HG03175 (cell line): ENCODE data around the gene PRKG1.

Source experiments
- ATAC-seq: cut with Tn5 transposase; IDR thresholded peaks from one replicate; pipeline ENCODE4 v1.9.1; 2021; ENCODE audit warnings: mild to moderate bottlenecking, moderate library complexity; ENCODE audit not compliant: unreplicated experiment

The PRKG1 gene

DNA sequence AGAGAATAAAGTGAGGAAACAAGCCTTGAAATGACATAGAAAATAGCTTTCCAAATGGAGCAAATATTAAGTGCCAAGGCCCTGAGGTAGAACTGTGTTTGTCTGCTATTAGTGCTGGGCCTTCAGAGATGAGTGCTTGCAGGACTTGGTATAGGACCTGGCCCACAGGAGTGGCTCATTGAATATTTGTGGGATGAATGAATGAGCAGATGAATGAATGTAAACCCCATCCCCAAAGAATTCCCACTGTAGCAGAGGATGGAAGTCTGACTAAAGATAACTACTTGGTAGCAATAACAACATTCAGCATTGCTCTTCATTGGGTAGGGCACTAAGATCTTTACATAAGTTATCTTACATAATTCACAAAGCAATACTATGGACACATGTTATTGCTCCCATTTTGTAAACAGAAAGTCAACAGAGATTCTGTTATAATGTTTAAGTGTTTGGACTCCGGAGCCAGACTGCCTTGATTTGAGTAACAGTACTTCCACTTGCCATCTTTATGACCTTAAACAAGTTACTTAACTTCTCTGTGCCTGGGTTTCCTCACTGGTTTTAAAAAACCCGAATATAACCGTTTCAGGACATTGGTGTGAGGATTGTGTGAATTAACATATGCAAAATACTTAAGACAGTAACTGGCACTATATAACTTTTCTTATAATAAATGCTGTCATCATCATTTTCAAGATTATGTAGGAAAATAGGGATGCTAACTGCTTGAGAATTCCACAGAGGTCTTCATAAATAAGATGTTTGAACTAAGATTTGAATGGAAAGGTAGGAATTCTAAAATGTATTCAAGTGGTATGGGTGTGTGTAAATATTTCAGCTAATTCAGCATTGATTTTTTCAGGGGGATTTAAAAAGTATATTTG is 141.9 kb downstream of the PRKG1 start:
- ATAC-seq = no peak

DNA sequence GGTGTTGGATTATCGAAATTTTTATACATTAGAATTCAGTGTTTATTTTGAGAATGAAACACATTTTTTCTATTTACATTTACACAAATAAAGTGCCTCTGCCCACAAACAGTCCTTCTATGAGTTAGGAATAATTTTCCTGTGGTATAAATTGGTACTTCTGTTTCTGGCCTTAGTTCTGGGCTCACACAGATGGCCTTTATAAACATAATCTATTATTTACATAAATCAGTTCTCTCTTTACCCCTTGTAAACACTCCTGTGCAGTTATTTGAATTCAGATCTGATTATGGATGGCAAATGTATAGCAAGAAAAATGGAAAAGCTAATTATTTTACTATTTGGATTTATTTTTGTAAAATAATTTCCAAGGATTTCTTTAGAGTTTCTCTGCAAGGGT is 143.2 kb downstream of the PRKG1 start:
- no peak for ATAC-seq

DNA sequence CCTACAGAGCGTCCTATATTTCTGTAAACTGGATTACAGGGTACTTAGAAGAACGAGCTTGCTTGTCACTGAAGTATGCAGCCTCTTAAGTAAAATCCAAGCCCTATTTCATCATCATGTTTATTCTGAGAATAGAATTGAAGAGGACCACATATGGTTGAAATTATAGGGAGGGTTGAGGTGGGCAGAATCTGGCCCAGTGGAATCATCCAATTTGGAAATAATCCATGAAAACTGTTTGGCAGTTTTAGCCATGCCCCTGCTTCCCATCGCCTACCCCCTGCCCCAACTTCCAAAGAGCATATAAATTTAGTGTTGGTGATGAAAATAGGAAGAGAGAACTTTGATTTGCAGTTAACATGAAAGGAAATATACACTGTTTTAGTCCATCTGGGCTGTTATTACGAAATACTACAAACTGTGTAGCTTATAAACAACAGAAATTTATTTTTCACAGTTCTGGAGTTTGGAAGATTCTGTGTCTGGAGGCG is 150.4 kb downstream of the PRKG1 start:
- ATAC-seq = no peak

DNA sequence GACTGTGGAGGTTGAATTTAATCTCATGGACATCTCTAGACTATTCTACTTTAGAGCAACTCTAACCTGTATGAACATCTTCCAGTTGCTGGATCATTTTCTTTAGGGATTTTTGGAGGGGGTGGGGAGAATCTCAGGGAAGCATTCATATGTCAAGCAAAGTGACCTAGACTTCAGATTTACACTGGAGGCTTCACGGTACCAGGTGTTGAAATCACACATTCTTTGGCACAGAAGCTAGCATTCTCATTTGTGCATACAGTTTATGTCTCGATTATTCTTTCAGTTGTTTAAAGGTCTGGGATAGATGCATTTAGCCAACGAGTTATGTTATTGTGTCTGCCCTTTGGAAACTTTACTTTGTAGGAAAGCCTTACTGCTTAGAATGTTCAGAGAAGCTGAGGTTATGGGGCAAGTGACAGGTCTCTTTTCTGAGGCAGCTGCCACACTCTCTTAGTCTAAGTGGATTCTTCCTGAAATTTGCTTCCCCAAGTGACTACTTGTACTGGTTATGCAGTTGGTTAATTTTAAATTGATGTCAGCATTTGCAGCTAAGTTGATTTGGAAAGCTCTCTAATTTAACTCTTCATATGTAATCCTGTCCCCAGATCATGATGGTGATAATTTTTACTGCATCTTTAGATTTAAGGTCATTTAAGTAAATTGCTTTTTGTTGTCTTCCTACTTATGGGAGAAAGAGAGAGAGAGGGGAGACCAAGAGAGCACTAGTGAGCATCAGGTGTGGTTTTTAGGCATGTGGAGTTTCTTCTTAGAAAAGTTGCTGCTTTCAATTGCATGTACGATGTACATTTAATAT is 153.8 kb downstream of the PRKG1 start:
- no peak for ATAC-seq

DNA sequence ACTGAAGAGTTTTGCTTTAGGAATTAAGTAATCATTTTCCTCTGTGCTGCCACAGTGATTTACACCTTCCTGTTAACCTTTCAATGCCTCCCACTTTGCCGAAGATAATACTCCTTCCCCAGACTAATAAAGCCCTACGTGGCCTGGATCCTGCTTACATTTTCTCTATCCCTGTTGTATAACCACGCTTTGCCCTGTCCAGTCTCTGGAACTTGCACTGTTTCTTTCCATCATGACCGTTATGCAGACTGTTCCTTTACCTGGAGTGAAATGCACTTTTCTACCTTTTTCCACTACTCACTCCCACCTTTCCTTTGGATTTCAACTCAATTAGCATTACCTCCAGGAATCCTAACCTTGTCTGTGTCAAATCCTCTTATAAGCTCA is 154.4 kb downstream of the PRKG1 start:
- ATAC-seq = no peak

DNA sequence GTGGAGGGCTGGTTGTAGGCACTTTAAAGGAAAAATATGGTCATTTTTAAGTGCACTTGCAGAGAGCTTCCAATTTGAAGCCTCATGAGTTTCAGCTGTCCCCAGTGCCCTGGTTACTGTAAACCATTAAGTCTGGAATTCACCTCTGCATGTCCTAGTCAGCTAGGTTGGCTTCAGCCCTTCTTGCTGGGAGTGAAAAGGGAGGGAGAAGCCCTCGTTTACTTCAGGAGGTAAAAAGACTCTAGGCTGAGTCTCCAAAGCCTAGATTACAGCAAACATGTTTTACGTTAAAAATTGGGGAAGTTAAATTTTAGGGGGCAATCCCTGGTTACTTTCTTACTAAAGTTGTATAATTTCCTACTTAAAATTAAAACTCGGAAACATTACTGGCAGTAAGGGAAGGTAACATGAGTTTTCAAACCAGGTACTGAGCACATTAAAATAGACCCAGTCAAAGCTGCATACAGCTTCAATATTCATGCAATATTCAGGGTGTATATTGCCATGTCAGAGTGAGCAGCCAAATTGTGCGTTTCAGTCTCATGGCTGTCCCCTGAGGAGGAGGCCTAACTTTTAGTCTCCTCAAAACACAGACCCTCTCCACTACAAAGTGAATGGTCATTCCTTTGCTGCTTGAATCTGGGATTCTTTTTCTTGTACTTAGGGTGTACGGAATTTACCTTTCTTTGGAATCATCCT is 156.7 kb downstream of the PRKG1 start:
- ATAC-seq = no peak

DNA sequence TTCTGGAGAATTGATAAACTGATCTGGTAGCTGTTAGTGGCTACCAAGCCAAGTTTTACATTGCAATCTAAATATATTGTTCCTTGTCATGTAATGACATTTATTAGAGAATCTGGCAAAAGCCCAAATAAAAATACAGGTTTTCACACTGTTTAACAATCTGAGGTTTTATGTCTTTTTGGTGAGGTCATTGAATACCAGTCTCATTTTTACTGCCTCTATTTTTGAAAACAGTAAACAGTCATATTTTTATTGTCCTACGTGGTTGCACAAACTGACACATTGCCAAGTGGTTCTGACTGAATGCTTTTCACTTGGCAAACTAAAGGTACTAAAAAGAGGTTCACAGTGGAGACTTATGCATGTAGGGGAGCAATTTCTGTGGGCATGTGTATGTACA is 157.5 kb downstream of the PRKG1 start:
- no peak for ATAC-seq

DNA sequence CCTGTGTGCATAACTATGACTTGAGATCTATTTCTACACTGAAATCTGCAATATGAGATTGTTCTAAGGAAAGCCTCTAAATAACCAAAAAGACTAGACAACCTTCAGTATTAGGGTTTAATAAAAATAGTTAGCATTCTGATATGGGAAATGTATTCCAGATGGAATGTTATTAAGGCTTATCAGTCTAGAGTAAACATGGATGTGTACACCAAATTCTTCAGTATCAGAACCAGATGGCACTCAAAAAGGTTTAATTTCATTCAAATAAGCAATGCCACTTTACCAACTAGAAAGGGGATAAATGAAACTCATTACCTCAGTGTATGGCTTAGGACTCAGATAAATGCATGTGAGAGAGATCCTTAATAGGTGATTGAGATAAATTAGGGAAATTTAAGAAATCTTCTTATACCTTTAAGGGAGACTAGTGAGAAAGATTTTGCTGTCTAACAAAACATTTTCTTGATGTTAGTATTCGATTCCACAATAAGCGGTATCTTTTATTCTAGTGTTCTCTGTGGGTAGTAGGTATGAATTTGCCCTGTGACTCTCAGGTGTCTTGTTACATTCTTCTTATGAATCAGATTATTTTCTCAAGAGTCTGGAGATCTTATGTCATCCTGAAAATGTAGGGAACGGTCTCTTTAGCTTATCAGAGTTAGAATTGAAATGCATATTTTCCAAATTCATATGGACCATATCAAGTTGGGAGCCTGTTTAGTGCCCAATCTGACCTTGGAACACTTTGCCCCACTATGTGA is 159.2 kb downstream of the PRKG1 start:
- no peak for ATAC-seq

DNA sequence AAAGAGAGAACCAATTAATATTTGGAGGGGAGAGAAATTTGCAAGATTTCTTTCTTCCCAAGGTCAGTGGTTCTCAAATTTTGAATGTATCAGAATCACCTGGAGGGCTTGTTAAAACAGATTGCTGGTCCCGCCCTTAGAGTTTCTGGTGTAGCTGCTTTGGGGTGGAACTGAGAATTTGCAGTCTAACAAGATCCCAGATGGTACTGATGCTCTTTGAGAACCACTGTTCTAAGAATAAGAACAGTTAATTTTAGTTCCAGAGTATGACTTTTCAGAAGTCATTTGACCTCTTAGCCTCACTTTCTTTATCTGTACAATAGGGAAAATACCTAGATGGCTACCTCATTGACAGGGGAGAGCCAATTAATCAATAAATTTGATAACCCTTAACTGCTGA is 161.6 kb downstream of the PRKG1 start:
- no peak for ATAC-seq

DNA sequence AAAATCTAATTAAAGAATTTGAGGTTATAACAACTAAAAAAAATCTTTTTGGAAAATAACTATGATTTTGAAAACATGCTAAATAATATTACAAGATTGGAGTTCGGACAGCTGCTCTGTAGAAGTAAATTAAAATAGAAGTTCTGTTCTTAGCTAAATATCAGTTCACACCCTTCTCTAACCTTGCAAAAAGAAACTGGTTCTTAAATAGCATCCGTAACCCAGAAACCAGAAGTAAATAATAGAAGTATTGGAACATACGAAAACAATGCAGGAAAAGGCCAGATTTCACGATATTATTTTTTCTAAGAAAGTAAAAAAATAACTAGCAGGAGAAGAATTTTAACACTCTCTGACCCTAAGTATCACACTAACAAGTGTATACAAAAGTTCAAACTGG is 164.7 kb downstream of the PRKG1 start:
- no peak for ATAC-seq

DNA sequence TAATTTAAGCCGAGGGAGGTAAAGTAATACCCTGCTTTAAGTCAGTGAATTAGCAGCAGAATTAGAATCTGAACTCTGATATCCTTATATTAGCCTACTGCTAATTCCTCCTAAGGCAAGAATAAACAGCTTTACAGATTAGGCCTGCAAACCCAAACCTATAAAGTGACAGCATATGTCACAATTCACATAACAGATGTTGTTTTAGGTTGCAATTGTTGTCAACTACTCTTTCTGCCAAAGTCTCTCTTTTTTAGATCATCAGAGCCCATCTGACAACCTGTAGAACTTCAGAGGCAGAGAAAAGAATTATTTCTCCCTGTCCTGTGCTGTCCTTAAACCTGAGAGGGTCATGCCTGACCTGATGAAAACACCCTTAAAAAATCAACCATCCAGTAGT is 167.2 kb downstream of the PRKG1 start:
- no peak for ATAC-seq

DNA sequence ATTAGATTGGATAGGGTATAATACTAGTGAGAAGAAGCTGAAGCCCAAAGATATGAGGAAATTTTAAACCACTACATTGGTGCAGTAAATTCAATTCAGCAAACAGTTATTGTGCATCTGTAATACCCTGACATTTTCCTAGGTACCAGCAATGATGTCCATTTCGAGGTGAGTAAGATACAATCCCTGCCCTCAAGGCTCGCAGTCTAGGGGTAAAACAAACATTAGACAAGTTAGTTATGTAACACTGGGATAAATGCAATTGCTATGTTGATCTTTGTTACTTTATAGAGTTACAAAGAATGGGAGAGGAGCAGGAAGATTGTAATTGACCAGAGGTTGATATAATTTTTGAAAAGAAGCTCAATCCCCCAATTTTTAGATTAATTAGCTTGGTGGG is 168.1 kb downstream of the PRKG1 start:
- ATAC-seq = no peak

DNA sequence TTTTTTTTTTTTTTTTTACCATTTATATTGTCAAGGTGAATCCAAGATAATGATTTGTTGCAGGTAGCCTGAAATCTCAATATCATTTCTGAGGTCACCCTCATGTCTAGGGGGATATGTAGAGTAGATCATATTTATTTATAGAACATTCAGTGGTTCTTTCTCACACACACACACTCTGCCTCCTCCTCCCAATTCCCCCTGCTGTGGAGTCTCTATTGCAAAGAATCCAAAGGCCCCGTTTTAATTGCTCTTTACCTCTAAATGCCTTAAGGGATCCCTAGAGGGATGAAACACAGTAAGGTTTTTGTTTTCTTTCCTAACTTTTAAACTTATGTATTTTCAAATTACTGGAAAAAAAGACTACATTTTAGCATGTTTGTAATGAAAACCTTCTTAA is 170.0 kb downstream of the PRKG1 start:
- no peak for ATAC-seq

DNA sequence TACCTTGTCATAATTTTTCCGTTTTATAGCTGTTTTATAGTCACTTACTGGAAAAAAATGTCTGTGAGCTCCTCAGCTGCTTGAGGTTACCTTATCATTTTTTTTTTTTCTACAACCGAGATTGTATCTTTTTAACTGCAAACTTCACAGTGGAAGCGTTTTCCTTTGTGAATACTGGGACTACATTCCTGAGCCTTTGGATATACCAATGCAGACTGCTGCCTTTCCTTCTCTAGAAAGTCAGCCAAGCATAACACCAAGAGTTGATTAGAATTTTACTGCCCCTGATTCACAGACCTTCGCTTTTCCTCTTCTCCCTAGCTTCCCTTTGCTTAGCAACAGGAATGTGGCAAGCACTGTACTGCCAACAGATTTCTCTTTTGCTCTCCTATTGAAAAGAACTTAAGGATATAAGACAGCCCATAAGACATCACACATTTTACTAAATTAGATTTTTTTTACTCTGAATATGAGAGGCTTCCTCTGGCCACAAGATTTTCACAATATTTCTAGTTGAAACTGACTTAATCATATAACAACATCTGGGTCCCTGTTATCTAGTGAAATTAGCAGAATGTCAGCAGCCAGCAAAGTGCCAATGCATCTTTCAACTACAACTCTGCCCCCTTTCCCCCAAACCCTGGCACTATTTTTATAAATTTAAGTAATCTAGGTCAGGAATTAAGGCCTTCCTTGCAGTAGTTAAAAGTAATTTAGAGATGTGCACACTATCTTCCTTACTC is 170.6 kb downstream of the PRKG1 start:
- ATAC-seq = no peak

DNA sequence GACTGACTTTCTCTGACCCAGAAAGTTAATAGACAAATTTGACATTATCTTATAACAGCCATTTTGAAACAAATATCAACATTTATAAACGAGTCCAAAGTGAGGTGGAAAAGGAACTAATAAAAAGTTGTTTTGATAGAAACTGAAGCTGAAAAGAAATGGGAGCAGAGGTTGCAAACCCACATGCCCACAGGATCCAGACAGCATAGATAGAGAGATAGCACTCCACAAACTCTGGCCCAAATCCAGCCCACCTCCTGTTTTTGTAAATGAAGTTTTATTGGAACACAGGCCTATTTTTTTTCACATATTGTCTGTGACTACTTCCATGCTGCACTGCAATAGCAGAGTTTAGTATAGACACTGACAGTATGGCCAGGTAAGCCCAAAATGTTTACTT is 171.9 kb downstream of the PRKG1 start:
- no peak for ATAC-seq

DNA sequence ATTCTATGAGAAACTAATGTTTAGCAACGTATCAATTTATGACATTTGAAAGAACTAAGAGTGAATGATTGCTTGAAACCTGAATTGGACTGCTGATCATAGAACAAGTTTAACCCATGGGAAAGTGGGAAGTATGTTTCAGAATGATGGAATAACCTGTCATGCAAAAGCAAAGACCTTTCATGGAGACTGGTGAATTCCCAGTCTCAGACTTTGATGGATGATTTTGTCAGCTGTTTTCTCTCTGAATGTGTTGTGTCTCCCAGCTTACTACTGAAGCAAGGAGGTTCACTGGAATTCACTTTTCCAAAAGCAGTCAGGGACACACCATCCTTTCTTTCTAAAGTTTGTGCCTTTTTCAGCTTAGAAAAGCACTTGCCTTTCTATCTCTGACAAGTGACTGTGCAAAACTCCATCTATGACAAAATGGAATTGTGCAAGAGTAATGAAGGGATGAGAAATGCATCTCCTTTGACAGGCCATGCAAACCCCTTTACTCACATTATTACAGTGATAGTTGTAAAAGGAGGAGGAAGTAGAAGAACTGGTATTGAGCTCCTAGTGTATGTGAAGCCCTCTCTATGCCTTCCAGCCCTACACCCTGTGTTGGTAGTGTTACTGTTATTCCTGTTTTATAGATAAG is 176.1 kb downstream of the PRKG1 start:
- no peak for ATAC-seq

DNA sequence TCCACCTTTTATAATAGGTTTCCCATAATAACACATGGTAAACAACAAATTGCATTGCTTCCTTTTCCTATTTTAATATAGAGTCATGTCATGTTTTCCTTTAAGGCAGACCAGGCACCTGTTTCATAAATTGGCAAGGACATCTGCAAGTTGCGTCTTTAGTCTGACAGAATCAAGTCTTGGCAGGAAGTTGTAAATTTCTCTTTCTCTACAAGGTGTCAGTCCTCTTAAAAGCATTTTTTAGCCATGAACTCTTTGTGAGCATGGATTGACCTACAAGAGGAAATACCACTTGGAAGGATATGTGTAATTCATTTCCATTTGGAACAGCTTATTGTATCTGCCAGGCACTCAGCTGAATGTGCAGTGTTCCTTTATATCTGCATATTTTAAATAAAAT is 176.8 kb downstream of the PRKG1 start:
- no peak for ATAC-seq

DNA sequence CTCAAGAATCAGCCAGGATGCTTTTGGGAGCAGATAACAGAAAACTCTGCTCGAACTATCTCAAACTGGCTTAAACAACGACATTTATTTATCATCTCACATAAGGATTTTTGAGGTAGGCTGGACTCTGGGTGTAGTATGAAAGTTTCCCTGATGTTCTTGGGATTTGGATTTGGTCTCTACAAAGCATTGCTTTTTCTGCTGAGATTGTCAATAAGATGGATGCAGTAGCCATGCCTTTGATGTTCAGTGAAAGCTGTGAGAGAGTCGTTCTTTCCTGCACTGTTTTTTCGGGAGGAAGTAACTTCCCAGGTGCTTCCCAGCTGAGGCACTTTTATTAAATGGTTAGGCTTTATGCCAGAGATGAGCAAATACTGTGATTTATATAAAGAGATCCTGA is 181.1 kb downstream of the PRKG1 start:
- ATAC-seq = no peak

DNA sequence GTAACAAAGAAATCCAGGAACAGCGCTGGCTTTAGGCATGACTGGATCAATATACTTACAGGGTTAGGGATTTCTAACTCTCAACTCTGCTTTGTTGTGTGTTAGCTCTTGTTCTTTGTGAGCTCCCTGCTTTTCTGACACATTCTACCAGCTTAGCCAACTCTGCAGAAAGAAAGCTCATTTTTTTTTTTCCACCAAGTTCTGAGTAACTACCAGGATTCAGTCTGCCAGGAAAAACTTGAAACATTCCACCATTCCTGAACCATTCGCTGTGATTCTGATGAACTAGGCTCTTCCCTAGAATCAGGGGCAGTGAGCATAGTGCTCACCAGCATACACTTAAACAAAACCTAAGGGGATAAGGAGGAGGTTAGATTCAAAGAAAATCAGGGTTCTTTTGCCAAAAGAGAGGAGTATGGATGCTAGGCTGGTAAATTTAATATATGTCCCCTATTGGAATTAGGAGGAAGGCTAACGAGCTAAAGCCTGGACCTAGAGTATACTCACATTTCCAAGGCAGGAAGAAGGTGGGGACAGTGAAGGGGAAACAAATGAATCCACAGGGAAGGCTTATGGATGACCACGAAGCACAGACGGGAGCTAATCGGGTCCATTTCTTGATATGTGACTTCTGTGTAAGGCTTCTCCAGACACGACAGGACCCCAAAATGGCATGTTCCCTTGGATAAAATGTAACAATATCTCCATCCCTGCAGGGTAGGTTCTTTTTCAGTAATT is 183.4 kb downstream of the PRKG1 start:
- ATAC-seq = no peak
